HepG2 (cell line): Measurements from ENCODE around the gene TBC1D24. TPM values are rescaled to one million over a fixed set of nuclear protein-coding genes. Genes with fewer than 3 reads are reported as not detected.

ENCODE experiments used
- BCL3 ChIP-seq: sonication (generic); formaldehyde crosslinking; IDR thresholded peaks from 2 replicates; pipeline ENCODE4 v1.5.1; 2020; ENCODE audit warnings: mild to moderate bottlenecking, missing genetic modification reagents, moderate library complexity
- DNMT1 ChIP-seq: sonication (generic); formaldehyde crosslinking; IDR thresholded peaks from 2 replicates; pipeline ENCODE4 v1.5.1; 2020; ENCODE audit warnings: mild to moderate bottlenecking, missing genetic modification reagents
- GPN1 ChIP-seq: sonication (generic); formaldehyde crosslinking; IDR thresholded peaks from 2 replicates; pipeline ENCODE4 v1.5.1; 2020; ENCODE audit warnings: missing genetic modification reagents, borderline replicate concordance
- NFIC ChIP-seq: IDR thresholded peaks from 2 replicates; pipeline ENCODE4 v1.6.1; 2012; ENCODE audit warnings: mild to moderate bottlenecking, low read length, inconsistent platforms
- SALL2 ChIP-seq: sonication (generic); formaldehyde crosslinking; IDR thresholded peaks from 2 replicates; pipeline ENCODE4 v1.8.1; 2023; ENCODE audit warnings: mild to moderate bottlenecking, missing genetic modification reagents, inconsistent platforms
- SMAD1 ChIP-seq: sonication (generic); formaldehyde crosslinking; IDR thresholded peaks from 2 replicates; pipeline ENCODE4 v1.4.0; 2020; ENCODE audit warnings: missing genetic modification reagents, low read depth, mild to moderate bottlenecking, borderline replicate concordance
- SNRNP70 ChIP-seq: fragments of 200-400 bp; formaldehyde crosslinking; IDR thresholded peaks from 2 replicates; pipeline ENCODE4 v1.6.1; 2017; ENCODE audit warnings: mild to moderate bottlenecking, low read depth, low read length, moderate library complexity
- UBTF ChIP-seq: sonication (generic); formaldehyde crosslinking; IDR thresholded peaks from 2 replicates; pipeline ENCODE4 v1.4.0; 2020; ENCODE audit warnings: mild to moderate bottlenecking, missing genetic modification reagents
- ZBTB7A ChIP-seq: sonication (generic); formaldehyde crosslinking; IDR thresholded peaks from 2 replicates; pipeline ENCODE4 v1.8.0; 2022; ENCODE audit warnings: mild to moderate bottlenecking, missing genetic modification reagents
- ZNF12 ChIP-seq: sonication (generic); formaldehyde crosslinking; IDR thresholded peaks from 2 replicates; pipeline ENCODE4 v1.5.0; 2020; ENCODE audit warnings: missing genetic modification reagents
- ZNF24 ChIP-seq: fragments of 450-650 bp; IDR thresholded peaks from 2 replicates; pipeline ENCODE4 v1.6.1; 2017; ENCODE audit warnings: antibody characterized with exemption, mild to moderate bottlenecking
- ZNF788 ChIP-seq: sonication (generic); formaldehyde crosslinking; IDR thresholded peaks from 2 replicates; pipeline ENCODE4 v1.5.0; 2020; ENCODE audit warnings: mild to moderate bottlenecking, missing genetic modification reagents, borderline replicate concordance
- ZNF800 ChIP-seq: sonication (generic); formaldehyde crosslinking; IDR thresholded peaks from 2 replicates; pipeline ENCODE4 v1.4.0; 2020; ENCODE audit warnings: missing genetic modification reagents
- ZSCAN31 ChIP-seq: sonication (generic); formaldehyde crosslinking; IDR thresholded peaks from 2 replicates; pipeline ENCODE4 v1.5.0; 2020; ENCODE audit warnings: low read depth, mild to moderate bottlenecking, missing genetic modification reagents
- polyA plus RNA-seq, 8 experiments: library from polyadenylated mRNA; depleted of rRNA in 3 of 8; stranded (reverse) in 7 of 8; unstranded in 1 of 8; fragments of >200 nt; fragmentation: Illumina TruSeq in 4 of 8; extraction: Trizol in 4 of 8; gene quantifications; 2 replicates each; pipeline versions ENCODE4 v1.2.1 to v1.2.3, GENCODE V29; 2011 to 2016; ENCODE audit warnings: low read depth in 4 of 8, missing spikeins in 1 of 8, mixed read lengths in 1 of 8; ENCODE audit not compliant: insufficient read depth in 1 of 8
- total RNA-seq, 5 experiments: library from RNA; depleted of rRNA; stranded (reverse); fragments of >200 nt; fragmentation: Illumina TruSeq; extraction: Trizol; gene quantifications; 2 replicates each; pipeline ENCODE4 v1.2.3, GENCODE V29; 2016; ENCODE audit warnings: low read depth in 1 of 5
- TF ChIP-seq, protein P1 (sequence below), 2 experiments: fragments of 450-650 bp in 1 of 2; sonication (generic) in 1 of 2; formaldehyde crosslinking in 1 of 2; IDR thresholded peaks; 2 replicates each; pipeline versions ENCODE4 v1.6.1 to v1.8.0; 2016 to 2022; ENCODE audit warnings: antibody characterized with exemption in 1 of 2, mild to moderate bottlenecking in 1 of 2, missing genetic modification reagents in 1 of 2

TBC1D24 gene
- total and polyA plus RNA-seq, 2 of the 13 experiments (the other 11 are each of a cell fraction or from before 2014, with no cell fraction given): 7.7 to 13.7 TPM

GRCh38 chr16:2473446-2473926, 1.4 kb upstream of the TBC1D24 start (continued):
- TF ChIP-seq UBTF (CRISPR knock-in tag) (no peak), NFIC (no peak), BCL3 (no peak), GPN1 (CRISPR knock-in tag) (no peak), ZNF788 (CRISPR knock-in tag) (0 out of 2 replicates have a peak, but pooled peaks have one; percentile 20), ZBTB7A (no peak), SALL2 (CRISPR knock-in tag) (0 out of 2 replicates have a peak, but pooled peaks have one; percentile 8), ZSCAN31 (CRISPR knock-in tag) (no peak), ZNF800 (CRISPR knock-in tag) (no peak), ZNF24 (no peak), ZNF12 (CRISPR knock-in tag) (no peak), SNRNP70 (no peak), SMAD1 (CRISPR knock-in tag) (no peak), DNMT1 (CRISPR knock-in tag) (no peak)
- TF ChIP-seq, protein P1, sequence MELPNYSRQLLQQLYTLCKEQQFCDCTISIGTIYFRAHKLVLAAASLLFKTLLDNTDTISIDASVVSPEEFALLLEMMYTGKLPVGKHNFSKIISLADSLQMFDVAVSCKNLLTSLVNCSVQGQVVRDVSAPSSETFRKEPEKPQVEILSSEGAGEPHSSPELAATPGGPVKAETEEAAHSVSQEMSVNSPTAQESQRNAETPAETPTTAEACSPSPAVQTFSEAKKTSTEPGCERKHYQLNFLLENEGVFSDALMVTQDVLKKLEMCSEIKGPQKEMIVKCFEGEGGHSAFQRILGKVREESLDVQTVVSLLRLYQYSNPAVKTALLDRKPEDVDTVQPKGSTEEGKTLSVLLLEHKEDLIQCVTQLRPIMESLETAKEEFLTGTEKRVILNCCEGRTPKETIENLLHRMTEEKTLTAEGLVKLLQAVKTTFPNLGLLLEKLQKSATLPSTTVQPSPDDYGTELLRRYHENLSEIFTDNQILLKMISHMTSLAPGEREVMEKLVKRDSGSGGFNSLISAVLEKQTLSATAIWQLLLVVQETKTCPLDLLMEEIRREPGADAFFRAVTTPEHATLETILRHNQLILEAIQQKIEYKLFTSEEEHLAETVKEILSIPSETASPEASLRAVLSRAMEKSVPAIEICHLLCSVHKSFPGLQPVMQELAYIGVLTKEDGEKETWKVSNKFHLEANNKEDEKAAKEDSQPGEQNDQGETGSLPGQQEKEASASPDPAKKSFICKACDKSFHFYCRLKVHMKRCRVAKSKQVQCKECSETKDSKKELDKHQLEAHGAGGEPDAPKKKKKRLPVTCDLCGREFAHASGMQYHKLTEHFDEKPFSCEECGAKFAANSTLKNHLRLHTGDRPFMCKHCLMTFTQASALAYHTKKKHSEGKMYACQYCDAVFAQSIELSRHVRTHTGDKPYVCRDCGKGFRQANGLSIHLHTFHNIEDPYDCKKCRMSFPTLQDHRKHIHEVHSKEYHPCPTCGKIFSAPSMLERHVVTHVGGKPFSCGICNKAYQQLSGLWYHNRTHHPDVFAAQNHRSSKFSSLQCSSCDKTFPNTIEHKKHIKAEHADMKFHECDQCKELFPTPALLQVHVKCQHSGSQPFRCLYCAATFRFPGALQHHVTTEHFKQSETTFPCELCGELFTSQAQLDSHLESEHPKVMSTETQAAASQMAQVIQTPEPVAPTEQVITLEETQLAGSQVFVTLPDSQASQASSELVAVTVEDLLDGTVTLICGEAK (IDR thresholded peaks at IDR 0.05): no peak
- TF ChIP-seq, protein P1 (CRISPR knock-in tag; IDR thresholded peaks at IDR 0.05): 0 out of 2 replicates have a peak, but pooled peaks have one; percentile 13
